ENCODE measurements around the gene KIR2DL3.

Gene KIR2DL3

DNA sequence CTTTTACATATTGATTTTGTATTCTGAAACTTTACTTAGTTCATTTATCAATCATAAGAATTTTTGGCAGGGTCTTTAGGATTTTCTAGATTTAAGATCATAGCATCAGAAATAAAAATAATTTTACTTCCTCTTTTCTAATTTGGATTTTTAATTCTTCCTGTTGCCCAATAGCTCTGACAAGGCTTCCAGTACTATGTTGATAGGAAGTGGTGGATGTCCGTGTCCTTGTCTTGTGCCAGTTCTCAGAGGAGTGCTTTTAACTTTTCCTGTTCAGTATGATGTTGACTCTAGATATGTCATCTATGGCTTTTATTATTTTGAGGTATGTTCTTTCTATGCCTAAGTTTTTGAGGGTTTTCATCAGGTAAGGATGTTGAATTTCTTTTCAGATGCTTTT lies 57.4 kb downstream of the KIR2DL3 start:
- DNase-seq: no peak
